NT2/D1 (cell line): ENCODE data around the gene MAN1A1.

Source experiments
- YY1 ChIP-seq: IDR thresholded peaks from 2 replicates; pipeline ENCODE4 v1.6.1; 2011; ENCODE audit not compliant: insufficient read length, insufficient read depth
- ZNF274 ChIP-seq: IDR thresholded peaks from 2 replicates; pipeline ENCODE4 v1.6.1; 2011; ENCODE audit warnings: mild to moderate bottlenecking, low read depth, low read length

DNA sequence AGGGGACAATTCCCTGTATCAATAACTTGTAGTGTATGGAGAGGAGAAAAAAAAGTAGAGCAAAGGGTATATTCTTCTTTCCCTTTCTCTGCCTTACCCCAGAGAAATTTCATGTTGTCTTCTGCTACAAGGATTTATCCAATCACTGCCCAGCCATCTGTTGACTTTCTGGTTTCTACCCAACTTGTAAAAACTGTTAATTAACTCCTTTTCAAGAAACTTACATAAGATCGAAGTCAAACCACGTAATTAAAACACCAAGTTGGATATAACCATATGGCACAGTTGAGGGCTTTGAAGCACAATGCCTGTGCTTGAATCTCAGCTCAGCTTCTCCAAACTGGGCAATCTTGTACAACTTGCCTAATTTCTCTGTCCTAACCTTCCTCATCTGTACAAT, 99.5 kb downstream of the MAN1A1 start:
- TF ChIP-seq ZNF274 (no peak), YY1 (no peak)
